Activated CD8-positive, alpha-beta T cell treated with anti-CD3 and anti-CD28 coated beads for 36 hours (primary cell): ENCODE data around the gene SBNO2. TPM values are rescaled to one million over a fixed set of nuclear protein-coding genes. Genes with fewer than 3 reads are reported as not detected.
A peak's percentile ranks its signal among the peaks of the same experiment; 100 is the strongest.

ENCODE experiments used
- ATAC-seq: fragments of 200-7000 bp; cut with Tn5 transposase; one replicate; pipeline ENCODE4 v1.10.0; 2021; ENCODE audit warnings: mild to moderate bottlenecking, moderate library complexity
- CTCF ChIA-PET: fragments of 350-600 bp; sonication (Branson Sonifier 250); formaldehyde crosslinking; loops from one replicate; lab custom pipeline; 2021; ENCODE audit warnings: antibody characterized with exemption; lab: Charles Lee
- POLR2A ChIA-PET: fragments of 350-600 bp; sonication (Branson Sonifier 250); formaldehyde crosslinking; loops from one replicate; lab custom pipeline; 2021; ENCODE audit warnings: antibody characterized with exemption; lab: Charles Lee
- DNase-seq: peaks from one replicate; pipeline ENCODE4 v3.0.0-alpha.2; 2020
- H3K27ac Mint-ChIP-seq: one replicate; pipeline ENCODE4 v1.8.0; 2021; ENCODE audit warnings: mild to moderate bottlenecking, mixed read lengths
- H3K27me3 Mint-ChIP-seq: one replicate; pipeline ENCODE4 v1.8.0; 2021; ENCODE audit warnings: mixed read lengths
- H3K36me3 Mint-ChIP-seq: one replicate; pipeline ENCODE4 v1.8.0; 2021; ENCODE audit warnings: low read depth, mixed read lengths
- H3K4me1 Mint-ChIP-seq: one replicate; pipeline ENCODE4 v1.8.0; 2021; ENCODE audit warnings: low read depth, mixed read lengths
- H3K4me3 Mint-ChIP-seq: one replicate; pipeline ENCODE4 v1.8.0; 2021; ENCODE audit warnings: mild to moderate bottlenecking, moderate library complexity, mixed read lengths
- H3K9me3 Mint-ChIP-seq: one replicate; pipeline ENCODE4 v1.8.0; 2021; ENCODE audit warnings: mixed read lengths
- CTCF ChIP-seq: fragments of 200-600 bp; IDR thresholded peaks from one replicate; pipeline ENCODE4 v1.8.0; 2022; ENCODE audit warnings: antibody characterized with exemption, mild to moderate bottlenecking
- intact Hi-C: fragments of 100-400 bp; cut with micrococcal nuclease; formaldehyde crosslinking; loops from one replicate; pipeline ENCODE4 v1.10.0; 2022
- total RNA-seq, 2 experiments: library from RNA; stranded (reverse); gene quantifications; one replicate each; pipeline ENCODE4 v1.2.3, GENCODE V29; 2021

Gene SBNO2, protein sequence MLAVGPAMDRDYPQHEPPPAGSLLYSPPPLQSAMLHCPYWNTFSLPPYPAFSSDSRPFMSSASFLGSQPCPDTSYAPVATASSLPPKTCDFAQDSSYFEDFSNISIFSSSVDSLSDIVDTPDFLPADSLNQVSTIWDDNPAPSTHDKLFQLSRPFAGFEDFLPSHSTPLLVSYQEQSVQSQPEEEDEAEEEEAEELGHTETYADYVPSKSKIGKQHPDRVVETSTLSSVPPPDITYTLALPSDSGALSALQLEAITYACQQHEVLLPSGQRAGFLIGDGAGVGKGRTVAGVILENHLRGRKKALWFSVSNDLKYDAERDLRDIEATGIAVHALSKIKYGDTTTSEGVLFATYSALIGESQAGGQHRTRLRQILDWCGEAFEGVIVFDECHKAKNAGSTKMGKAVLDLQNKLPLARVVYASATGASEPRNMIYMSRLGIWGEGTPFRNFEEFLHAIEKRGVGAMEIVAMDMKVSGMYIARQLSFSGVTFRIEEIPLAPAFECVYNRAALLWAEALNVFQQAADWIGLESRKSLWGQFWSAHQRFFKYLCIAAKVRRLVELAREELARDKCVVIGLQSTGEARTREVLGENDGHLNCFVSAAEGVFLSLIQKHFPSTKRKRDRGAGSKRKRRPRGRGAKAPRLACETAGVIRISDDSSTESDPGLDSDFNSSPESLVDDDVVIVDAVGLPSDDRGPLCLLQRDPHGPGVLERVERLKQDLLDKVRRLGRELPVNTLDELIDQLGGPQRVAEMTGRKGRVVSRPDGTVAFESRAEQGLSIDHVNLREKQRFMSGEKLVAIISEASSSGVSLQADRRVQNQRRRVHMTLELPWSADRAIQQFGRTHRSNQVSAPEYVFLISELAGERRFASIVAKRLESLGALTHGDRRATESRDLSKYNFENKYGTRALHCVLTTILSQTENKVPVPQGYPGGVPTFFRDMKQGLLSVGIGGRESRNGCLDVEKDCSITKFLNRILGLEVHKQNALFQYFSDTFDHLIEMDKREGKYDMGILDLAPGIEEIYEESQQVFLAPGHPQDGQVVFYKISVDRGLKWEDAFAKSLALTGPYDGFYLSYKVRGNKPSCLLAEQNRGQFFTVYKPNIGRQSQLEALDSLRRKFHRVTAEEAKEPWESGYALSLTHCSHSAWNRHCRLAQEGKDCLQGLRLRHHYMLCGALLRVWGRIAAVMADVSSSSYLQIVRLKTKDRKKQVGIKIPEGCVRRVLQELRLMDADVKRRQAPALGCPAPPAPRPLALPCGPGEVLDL (N-terminal part only)
- 10 to 100 TPM; 41.7 to 42.0 TPM for total RNA-seq

DNA sequence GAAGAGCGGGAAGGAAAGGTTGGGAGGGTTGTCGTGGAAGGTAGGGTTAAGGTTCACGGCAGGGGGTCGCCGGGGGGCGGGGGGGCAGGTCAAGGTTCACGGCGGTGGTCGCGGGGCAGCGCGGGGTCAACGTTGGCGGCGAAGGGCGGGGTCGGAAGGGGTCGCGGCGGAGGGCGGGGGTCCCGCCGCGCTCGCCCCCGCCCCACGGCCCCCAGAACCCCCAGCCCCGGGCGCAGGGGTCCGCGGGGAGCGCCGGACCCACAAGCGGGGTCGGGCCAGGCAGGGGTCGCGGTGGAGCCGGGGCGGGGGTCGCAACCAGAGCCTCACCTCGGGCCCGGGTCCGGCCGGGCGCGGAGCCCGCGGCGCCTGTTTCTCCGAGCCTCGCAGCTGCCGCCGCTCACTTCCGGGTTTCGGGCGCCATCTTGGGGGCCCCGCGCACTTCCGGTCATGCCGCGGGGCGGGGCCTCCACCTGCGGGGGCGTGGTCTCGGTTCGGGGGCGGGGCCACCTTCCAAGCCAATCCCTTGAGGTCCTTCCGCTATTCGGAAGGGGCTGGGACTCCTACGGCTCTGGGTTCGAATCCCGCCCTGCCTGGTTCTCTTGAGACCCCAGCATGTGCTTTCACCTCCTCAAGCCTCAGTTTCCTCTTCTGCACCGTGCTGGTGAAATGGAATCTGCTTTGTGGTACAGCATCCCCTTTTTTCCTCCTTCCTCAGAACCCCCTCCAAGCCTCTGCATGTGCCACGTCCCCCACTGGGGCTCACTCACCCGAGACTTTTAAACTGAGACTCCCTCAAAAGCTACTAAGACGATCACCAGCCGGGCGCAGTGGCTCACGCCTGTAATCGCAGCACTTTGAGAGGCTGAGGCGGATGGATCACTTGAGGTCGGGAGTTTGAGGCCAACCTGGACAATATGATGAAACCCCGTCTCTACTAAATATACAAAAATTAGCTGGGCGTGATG, at the start of gene SBNO2:
Gene SBNO2 (minus strand): TSS at position 424 of the 965 bp plus-strand sequence. CDS start 19,992 bp downstream, outside the sequence.
- intact Hi-C loops = no loop called here
- Mint-ChIP-seq H3K27ac (peak within 1 kb of the TSS; percentile 92), H3K27me3 (no peaks in the 10 kb centered on the region), H3K9me3 (no peaks in the 10 kb centered on the region), H3K4me1 (peaks cover 36% of the 10 kb centered on the region), H3K4me3 (peak within 1 kb of the TSS; percentile 87), H3K36me3 (peaks cover 8% of the 10 kb centered on the region)
- TF ChIP-seq CTCF = no peak
- ATAC-seq = peak; percentile 95
- ChIA-PET CTCF (interaction anchor here (1.1 kb wide), 1 partner anchor 21 kb away, joined by 3 read pairs; no protein-coding TSS in a partner anchor), POLR2A (interaction anchor here (1.0 to 1.2 kb wide), 3 partner anchors 12 to 71 kb away, joined by 3 to 5 read pairs (median 4); partner anchors contain the start of gene GPX4)
- DNase-seq = peak; percentile 94

DNA sequence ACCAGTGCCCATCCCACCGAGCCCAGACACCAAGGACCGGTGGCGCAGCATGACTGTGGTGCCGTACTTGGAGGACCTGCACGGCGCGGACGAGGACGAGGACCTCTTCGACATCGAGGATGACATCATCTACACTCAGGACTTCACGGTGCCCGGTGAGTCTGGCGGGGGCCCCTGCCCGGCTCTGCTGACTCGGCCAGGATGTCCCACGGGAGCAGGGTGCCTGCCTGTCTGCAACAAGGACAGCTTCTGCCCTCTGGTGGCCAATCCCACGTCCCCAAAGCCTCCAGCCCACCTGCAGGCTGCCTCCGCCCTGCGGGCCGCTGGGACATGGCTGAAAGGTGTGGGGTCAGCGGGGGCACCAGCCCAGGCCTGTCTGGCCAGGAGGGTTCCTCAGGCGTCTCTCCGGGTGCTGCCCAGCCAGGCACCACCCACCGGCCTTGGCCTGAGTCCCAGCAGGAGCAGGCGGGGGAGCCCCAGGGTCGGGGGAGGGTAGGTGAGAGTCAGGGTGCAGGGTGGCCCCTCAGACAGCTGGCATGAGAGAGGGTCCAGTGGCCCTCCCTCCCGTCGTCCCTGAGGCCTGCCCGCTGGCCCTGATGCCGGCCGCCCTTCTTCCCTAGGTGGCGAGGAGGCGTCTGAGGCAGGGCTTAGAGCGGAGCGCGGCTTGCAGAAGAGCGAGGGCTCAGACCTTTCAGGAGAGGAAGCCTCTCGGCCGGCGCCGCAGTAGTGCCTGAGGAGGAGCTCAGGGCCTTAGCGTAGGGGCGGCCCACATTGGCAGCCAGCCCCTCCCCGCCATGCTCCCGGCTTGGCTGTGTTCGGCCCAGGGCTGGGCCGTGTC, 49.2 kb upstream of the SBNO2 start:
- CTCF ChIA-PET = interaction anchor here (0.6 to 1.4 kb wide), 7 partner anchors 9 to 148 kb away, joined by 3 to 5 read pairs (median 3); no protein-coding TSS in a partner anchor
- TF ChIP-seq CTCF = peak; percentile 39
- no peak for ATAC-seq
- no peak overlapping the region for H3K27ac Mint-ChIP-seq
- H3K27me3 Mint-ChIP-seq = no peaks in the 10 kb centered on the region
- intact Hi-C loops = no loop called here
- no peaks in the 10 kb centered on the region for H3K9me3 Mint-ChIP-seq
- peaks cover 2% of the 10 kb centered on the region for H3K36me3 Mint-ChIP-seq
- H3K4me1 Mint-ChIP-seq = no peaks in the 10 kb centered on the region
- POLR2A ChIA-PET = interaction anchor here (0.7 to 1.1 kb wide), 2 partner anchors 19 to 89 kb away, joined by 3 read pairs; no protein-coding TSS in a partner anchor
- no peak overlapping the region for H3K4me3 Mint-ChIP-seq
- DNase-seq = peak; percentile 62

DNA sequence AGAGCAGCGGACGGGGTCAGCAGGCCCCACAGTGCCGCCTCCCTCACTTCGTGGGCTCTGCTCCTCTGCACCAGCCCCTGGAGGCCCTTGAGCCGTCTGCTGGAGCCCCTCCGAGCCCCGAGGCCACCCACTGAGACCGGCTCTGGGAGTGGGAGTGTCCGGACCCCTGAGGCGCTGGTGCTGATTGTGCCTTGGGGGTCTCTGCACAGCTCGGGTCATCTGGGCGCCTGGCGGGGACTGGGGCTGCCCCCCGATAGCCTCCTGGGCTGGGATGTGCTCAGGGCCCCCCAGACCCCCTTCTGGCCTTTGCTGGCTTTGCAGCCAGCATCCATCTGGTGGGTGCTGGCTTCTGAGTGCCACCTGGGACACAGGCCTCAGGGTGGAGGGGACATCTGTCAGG, 48.3 kb upstream of the SBNO2 start:
- Mint-ChIP-seq H3K27ac (no peak overlapping the region), H3K4me1 (no peaks in the 10 kb centered on the region), H3K36me3 (no peaks in the 10 kb centered on the region), H3K4me3 (no peak overlapping the region), H3K27me3 (no peaks in the 10 kb centered on the region), H3K9me3 (no peaks in the 10 kb centered on the region)
- ATAC-seq (no peak), DNase-seq (no peak)
- CTCF ChIA-PET = interaction anchor here (0.9 to 1.8 kb wide), 5 partner anchors 9 to 110 kb away, joined by 3 to 5 read pairs (median 4); no protein-coding TSS in a partner anchor
- no peak for TF ChIP-seq CTCF
- intact Hi-C loops = no loop called here
- POLR2A ChIA-PET = interaction anchor here (0.7 to 1.1 kb wide), 2 partner anchors 19 to 88 kb away, joined by 3 read pairs; no protein-coding TSS in a partner anchor
